ENCODE data around the gene SLC19A1.

DNA sequence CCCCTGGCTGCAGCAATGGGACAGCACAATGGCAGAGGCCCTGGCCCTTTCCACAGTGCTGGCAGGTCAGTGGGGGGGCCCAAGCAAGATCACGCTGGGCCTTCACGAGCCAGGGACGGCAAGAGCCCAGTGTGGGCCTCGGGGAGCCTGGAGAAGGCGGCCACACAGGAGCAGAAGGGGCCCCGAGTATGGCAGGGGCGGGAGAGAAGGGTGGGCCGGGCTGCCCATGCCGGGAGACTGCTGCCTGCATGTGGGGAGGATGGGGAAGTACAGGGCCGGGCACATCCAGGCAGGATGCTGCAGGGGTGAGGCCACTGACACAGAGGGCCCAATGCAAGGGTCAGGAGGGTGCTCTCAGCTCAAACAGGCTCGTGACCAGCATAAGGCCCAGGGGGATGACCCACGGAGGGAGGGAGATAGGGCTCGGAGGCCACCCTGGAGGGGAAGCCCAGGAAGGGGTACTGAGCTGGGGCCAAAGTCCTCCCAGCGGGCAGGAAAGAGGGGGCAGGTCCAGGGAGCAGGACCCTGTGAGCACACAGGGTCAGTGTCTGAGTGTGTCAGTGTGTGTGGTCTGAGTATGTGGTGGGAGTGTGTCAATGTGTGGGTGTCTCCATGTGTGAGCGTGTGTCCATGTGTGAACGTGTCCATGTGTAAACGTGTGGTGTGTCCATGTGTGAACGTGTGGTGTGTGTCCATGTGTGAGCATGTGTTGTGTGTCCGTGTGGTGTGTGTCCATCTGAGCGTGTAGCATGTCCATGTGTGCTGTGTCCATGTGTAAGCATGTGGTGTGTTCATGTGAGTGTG lies 13.1 kb downstream of the SLC19A1 start:
- TF ChIP-seq, protein P1, sequence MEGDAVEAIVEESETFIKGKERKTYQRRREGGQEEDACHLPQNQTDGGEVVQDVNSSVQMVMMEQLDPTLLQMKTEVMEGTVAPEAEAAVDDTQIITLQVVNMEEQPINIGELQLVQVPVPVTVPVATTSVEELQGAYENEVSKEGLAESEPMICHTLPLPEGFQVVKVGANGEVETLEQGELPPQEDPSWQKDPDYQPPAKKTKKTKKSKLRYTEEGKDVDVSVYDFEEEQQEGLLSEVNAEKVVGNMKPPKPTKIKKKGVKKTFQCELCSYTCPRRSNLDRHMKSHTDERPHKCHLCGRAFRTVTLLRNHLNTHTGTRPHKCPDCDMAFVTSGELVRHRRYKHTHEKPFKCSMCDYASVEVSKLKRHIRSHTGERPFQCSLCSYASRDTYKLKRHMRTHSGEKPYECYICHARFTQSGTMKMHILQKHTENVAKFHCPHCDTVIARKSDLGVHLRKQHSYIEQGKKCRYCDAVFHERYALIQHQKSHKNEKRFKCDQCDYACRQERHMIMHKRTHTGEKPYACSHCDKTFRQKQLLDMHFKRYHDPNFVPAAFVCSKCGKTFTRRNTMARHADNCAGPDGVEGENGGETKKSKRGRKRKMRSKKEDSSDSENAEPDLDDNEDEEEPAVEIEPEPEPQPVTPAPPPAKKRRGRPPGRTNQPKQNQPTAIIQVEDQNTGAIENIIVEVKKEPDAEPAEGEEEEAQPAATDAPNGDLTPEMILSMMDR (IDR thresholded peaks at IDR 0.05; ENCODE audit: insufficient read depth, low read length): no peak
- no peak for TF ChIP-seq GABPA (IDR thresholded peaks at IDR 0.05; ENCODE audit: low read depth)

All from HL-60 (cell line).